GM11168 (cell line): ENCODE data around the gene EXOC3L4.

Experiments
- in situ Hi-C: fragments of 300-500 bp; cut with MboI; formaldehyde crosslinking; loops from one replicate; pipeline ENCODE4 v1.12.0; 2022; ENCODE audit warnings: low sequenced_read_pairs; ENCODE audit not compliant: unreplicated experiment

Gene EXOC3L4

GRCh38 chr14:103070263-103070885, 24.2 kb upstream of the EXOC3L4 start:
- in situ Hi-C loops = no loop called here

- in situ Hi-C loops = no loop called here
Observed at GRCh38 chr14:103070971-103071542, 23.5 kb upstream of the EXOC3L4 start.

- in situ Hi-C loops = no loop called here
Observed at GRCh38 chr14:103071544-103072251, 22.8 kb upstream of the EXOC3L4 start.

- in situ Hi-C loops = no loop called here
Observed at GRCh38 chr14:103072595-103073366, 21.7 kb upstream of the EXOC3L4 start.

- in situ Hi-C loops = no loop called here
Observed at GRCh38 chr14:103073367-103073875, 21.1 kb upstream of the EXOC3L4 start.

- in situ Hi-C loops = no loop called here
Observed at GRCh38 chr14:103073876-103074728, 20.4 kb upstream of the EXOC3L4 start.

- in situ Hi-C loops = no loop called here
Observed at GRCh38 chr14:103074729-103075367, 19.7 kb upstream of the EXOC3L4 start.

GRCh38 chr14:103078420-103078749, 16.1 kb upstream of the EXOC3L4 start:
- in situ Hi-C loops = no loop called here

- in situ Hi-C loops = no loop called here
Observed at GRCh38 chr14:103078860-103079587, 15.5 kb upstream of the EXOC3L4 start.

GRCh38 chr14:103081951-103082350, 12.6 kb upstream of the EXOC3L4 start:
- in situ Hi-C loops = no loop called here

GRCh38 chr14:103084021-103084919, 10.3 kb upstream of the EXOC3L4 start, which contains the start of gene LBHD2:
TSS of gene LBHD2 (plus strand) at chr14:103084210. CDS start at chr14:103086013, 1,803 bp downstream.
- in situ Hi-C loops = no loop called here

- in situ Hi-C loops = no loop called here
Observed at GRCh38 chr14:103085106-103086091, 9.1 kb upstream of the EXOC3L4 start.

GRCh38 chr14:103086771-103087342, 7.7 kb upstream of the EXOC3L4 start:
- in situ Hi-C loops = no loop called here

GRCh38 chr14:103087343-103087835, 7.1 kb upstream of the EXOC3L4 start:
- in situ Hi-C loops = no loop called here

- in situ Hi-C loops = no loop called here
Observed at GRCh38 chr14:103088921-103089320, 5.6 kb upstream of the EXOC3L4 start.
